Body of pancreas (tissue), 4 donors: ENCODE measurements around the gene SCYGR8. TPM values are rescaled to one million over a fixed set of nuclear protein-coding genes. Genes with fewer than 3 reads are reported as not detected.
"Not testable (repeated sequence)": the region's sequence is repeated elsewhere in the genome, so short reads cannot be mapped to it uniquely, and the experiment has no call there.

Experiments used
- ATAC-seq: fragments of 150-250 bp; one replicate; pipeline ENCODE4 v1.9.1; 2016
- DNase-seq, 4 donors: peaks; one replicate each; pipeline ENCODE4 v3.0.0-alpha.2; 2019
- H3K27ac ChIP-seq, 4 donors: fragments of 200-600 bp; sonication (generic); 1 replicate in 3 of 4; 2 replicates in 1 of 4; pipeline versions ENCODE4 v1.5.1 to v1.6.1; 2016 to 2019; ENCODE audit warnings: mild to moderate bottlenecking in 1 of 4, mixed read lengths in 1 of 4, moderate library complexity in 1 of 4
- H3K27me3 ChIP-seq, 2 donors: fragments of 200-600 bp; sonication (generic); one replicate each; pipeline ENCODE4 v1.6.0; 2016; ENCODE audit warnings: mild to moderate bottlenecking in 1 of 2
- H3K36me3 ChIP-seq, 2 donors: fragments of 200-600 bp; sonication (generic); replicated peaks in 1 of 2; 2 replicates each; pipeline ENCODE4 v1.5.1; 2016; ENCODE audit warnings: low read depth in 2 of 2; ENCODE audit not compliant: insufficient read depth in 1 of 2
- H3K4me1 ChIP-seq: fragments of 200-600 bp; sonication (generic); one replicate; pipeline ENCODE4 v1.6.0; 2016
- H3K4me3 ChIP-seq, 2 donors: fragments of 200-600 bp; sonication (generic); 1 replicate in 1 of 2; 2 replicates in 1 of 2; pipeline ENCODE4 v1.5.1; 2016 to 2019
- H3K9me3 ChIP-seq, 3 donors: fragments of 200-600 bp; sonication (generic); 1 replicate in 2 of 3; 2 replicates in 1 of 3; pipeline ENCODE4 v1.5.1; 2016
- POLR2A ChIP-seq, 3 donors: fragments of 450-650 bp; IDR thresholded peaks; one replicate each; pipeline ENCODE4 v1.6.1; 2016; ENCODE audit warnings: antibody characterized with exemption in 3 of 3, mild to moderate bottlenecking in 2 of 3
- WGBS, 2 donors: methylation state at CpG; one replicate each; pipeline ENCODE4 v1.1.5; 2017; 5-methylcytosine and 5-hydroxymethylcytosine counted together
- intact Hi-C: fragments of 100-400 bp; cut with DNase I; formaldehyde crosslinking; loops from one replicate; pipeline ENCODE4 v1.15.1; 2023
- total RNA-seq, 2 donors: library from RNA; depleted of rRNA; stranded (reverse); fragments of >200 nt; gene quantifications; one replicate each; pipeline ENCODE4 v1.1.0, GENCODE V29; 2016
- TF ChIP-seq, protein P1 (sequence below), 7 experiments: fragments of 450-650 bp in 4 of 7; fragments of 200-600 bp in 3 of 7; sonication (generic) in 3 of 7; IDR thresholded peaks; one replicate each; pipeline ENCODE4 v1.5.1; 2016 to 2019; ENCODE audit warnings: antibody characterized with exemption in 7 of 7

The SCYGR8 gene
- total RNA-seq, 2 donors from 2014 or later, result not detected

DNA sequence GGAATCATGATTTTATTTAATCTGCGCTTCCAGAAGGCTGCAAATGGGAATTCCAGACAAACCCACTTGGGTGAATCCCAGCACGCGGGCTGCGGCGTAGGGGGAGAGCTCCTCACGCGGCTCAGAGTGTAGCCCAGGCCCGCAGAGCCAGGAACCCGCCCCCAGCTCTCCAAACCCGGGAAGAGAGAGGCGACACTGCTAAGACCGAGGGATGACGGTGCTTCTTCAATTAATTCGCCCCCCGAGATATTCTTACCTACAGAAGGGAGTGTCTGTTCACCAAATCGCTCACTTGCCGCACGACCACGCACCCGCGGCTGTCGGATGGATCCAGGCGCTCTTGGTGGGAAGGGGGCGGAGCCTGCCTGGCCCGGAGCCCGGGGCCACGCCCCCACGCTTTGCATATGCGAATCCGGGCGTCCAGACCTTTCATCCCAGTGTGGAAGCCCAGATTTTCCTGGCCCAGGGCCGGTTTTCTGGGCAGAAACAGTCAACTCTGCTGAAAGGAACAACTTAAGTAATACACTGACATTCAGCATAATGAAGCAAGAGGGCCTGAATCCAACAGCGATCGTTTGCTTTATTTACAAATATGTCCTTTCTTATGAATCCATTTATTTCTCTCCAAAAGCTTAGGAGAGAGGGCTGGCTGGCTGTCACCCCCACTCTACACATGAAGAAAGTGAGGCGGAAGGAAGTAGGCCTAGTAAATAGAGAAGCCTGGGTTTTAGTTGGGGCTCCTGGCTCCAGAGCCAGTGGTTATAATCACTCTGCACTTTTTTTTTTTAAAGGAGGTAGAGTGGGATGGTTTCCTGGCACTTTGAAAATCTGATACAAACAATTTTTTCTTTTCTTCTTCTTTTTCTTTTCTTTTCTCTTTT is 27.8 kb upstream of the SCYGR8 start, which contains the start of gene SLC19A3:
Gene SLC19A3, minus strand, starts transcription at position 342 of the 881 bp plus-strand sequence. CDS start 15,710 bp downstream, outside the sequence.
- WGBS, 2 donors, result 6 to 15% methylated on average over 7 to 34 of the region's 35 CpGs

DNA sequence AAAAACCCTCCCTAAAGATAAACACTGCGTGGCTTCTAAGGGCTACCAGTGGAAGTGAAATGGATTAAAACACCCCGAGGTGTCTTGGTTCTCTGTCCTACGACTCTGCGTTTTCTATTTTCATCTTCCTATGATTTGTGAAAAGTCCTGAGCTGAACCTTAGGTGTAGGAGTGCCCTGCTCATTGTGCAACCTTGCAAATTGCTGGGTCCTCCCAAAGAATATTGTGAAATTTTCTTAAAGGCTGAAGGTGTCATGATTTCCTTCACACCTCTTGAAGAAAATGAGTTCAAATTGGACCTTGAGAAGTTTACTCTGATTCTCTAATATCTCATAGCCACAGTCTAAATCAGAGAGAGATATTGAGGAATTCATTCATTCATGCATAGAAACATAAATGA is 26.1 kb upstream of the SCYGR8 start:
- Histone ChIP-seq H3K27me3 (no peaks in the 10 kb centered on the region), H3K4me1 (peaks cover 14% of the 10 kb centered on the region), H3K27ac (no peak overlapping the region), H3K4me3 (no peak overlapping the region), H3K9me3 (no peaks in the 10 kb centered on the region), H3K36me3 (no peaks in the 10 kb centered on the region)
- TF ChIP-seq, protein P1, sequence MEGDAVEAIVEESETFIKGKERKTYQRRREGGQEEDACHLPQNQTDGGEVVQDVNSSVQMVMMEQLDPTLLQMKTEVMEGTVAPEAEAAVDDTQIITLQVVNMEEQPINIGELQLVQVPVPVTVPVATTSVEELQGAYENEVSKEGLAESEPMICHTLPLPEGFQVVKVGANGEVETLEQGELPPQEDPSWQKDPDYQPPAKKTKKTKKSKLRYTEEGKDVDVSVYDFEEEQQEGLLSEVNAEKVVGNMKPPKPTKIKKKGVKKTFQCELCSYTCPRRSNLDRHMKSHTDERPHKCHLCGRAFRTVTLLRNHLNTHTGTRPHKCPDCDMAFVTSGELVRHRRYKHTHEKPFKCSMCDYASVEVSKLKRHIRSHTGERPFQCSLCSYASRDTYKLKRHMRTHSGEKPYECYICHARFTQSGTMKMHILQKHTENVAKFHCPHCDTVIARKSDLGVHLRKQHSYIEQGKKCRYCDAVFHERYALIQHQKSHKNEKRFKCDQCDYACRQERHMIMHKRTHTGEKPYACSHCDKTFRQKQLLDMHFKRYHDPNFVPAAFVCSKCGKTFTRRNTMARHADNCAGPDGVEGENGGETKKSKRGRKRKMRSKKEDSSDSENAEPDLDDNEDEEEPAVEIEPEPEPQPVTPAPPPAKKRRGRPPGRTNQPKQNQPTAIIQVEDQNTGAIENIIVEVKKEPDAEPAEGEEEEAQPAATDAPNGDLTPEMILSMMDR (IDR thresholded peaks at IDR 0.05), result no peak
- 80 to 87% methylated on average over 4 of the region's 4 CpGs for WGBS, 2 donors
- ATAC-seq, result no peak
- DNase-seq, result no peak
- intact Hi-C loops, result no loop called here

More for the DNA sequence above, 27.8 kb upstream of the SCYGR8 start, which contains the start of gene SLC19A3:
- peak; percentile 72 to 90 (median 84) for DNase-seq
- Histone ChIP-seq H3K36me3 (no peaks in the 10 kb centered on the region), H3K4me1 (peaks cover 14% of the 10 kb centered on the region), H3K9me3 (no peaks in the 10 kb centered on the region), H3K27ac (peak within 1 kb of the TSS in 3 of 4 donors; percentile 45 to 68 (median 54)), H3K27me3 (no peaks in the 10 kb centered on the region), H3K4me3 (peak within 1 kb of the TSS in 1 of 2 donors; percentile 15)
- peak; percentile 84 for ATAC-seq
- intact Hi-C loops, result no loop called here
- TF ChIP-seq POLR2A (IDR thresholded peaks at IDR 0.05), result no peak
- TF ChIP-seq, protein P1 (IDR thresholded peaks at IDR 0.05), result no peak

DNA sequence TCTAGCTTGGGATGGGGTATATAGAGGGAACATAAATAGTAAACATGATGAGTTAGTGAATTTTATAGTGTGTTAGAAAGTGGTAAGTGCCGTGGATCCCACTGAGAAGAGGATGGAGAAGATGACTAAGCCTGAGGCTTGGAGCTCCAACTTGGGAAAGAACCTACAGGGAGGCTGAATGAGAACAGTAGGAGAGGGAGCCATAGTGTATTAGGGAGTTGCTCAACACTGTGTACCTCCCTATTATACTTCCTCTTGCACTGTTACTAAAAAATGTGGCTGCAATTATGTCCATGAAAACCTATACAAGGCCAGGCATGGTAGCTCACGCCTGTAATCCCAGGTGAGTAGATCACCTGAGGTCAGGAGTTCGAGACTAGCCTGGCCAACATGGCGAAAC is 25.0 kb upstream of the SCYGR8 start:
- no peak overlapping the region for H3K27ac ChIP-seq
- H3K4me1 ChIP-seq, result peaks cover 14% of the 10 kb centered on the region
- H3K36me3 ChIP-seq, result no peaks in the 10 kb centered on the region
- H3K4me3 ChIP-seq, result no peak overlapping the region
- DNase-seq, result no peak
- H3K27me3 ChIP-seq, result no peaks in the 10 kb centered on the region
- no peak for TF ChIP-seq POLR2A (IDR thresholded peaks at IDR 0.05)
- TF ChIP-seq, protein P1 (IDR thresholded peaks at IDR 0.05), result no peak
- ATAC-seq, result no peak
- no peaks in the 10 kb centered on the region for H3K9me3 ChIP-seq
- intact Hi-C loops, result no loop called here
- 77 to 86% methylated on average over 4 of the region's 4 CpGs for WGBS, 2 donors

DNA sequence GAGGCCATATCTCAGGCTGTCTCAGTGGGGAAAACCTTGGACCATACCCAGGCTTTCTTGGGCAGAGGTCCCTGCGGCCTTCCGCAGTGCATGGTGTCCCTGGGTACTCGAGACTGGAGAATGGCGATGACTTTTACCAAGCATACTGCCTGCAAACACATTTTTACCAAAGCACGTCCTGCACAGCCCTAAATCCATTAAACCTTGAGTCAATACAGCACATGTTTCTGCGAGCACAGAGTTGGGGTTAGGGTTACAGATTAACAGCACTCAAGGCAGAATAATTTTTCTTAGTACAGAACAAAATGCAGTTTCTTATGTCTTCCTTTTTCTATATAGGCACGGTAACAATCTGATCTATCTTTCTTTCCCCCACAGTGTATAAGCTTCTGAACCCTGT is 22.9 kb upstream of the SCYGR8 start:
- intact Hi-C loops, ATAC-seq, H3K27me3 ChIP-seq, DNase-seq, H3K36me3 ChIP-seq, H3K9me3 ChIP-seq, H3K4me1 ChIP-seq, H3K4me3 ChIP-seq, H3K27ac ChIP-seq: not testable (repeated sequence)
- WGBS, 2 donors, result 34 to 35% methylated on average over 7 of the region's 7 CpGs

DNA sequence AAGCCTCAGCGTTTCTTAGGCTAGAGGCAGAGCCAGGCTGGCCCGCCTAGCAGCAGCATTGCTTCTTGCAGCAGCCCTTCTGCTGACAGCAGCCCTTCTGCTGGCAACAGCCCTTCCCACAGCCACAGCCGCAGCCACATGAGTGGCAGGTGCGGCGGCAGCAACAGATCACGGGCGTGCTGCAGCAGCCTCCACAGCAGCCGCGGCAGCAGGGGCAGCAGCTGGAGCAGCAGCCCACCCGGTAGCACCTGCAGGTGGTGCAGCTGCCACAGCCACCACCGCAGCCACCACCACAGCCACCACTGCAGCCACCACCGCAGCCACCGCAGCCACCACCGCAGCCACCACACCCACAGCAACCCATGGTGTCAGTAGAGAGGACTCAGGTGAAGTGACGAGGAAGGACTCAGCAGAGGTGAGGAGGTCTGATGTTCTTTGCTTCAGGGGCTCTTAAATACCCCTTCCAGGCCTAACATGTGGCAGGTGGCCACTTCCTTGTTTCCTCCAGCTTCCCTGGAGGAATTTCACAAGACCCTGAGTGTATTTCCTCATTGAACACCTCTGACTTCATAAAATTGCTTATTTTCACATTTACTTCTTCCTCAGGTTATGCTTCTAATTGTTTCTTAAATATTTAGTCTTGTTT is 21.2 kb upstream of the SCYGR8 start, which contains the start of gene SCYGR6:
Gene SCYGR6, minus strand, starts transcription at position 364 of the 646 bp plus-strand sequence. Its CDS starts 0 bp downstream, at position 364.
- no peaks in the 10 kb centered on the region for H3K4me1 ChIP-seq
- WGBS, 2 donors, result 77 to 86% methylated on average over 6 to 15 of the region's 15 CpGs
- ATAC-seq, result no peak
- no peak within 1 kb of the TSS for H3K4me3 ChIP-seq
- no peaks in the 10 kb centered on the region for H3K27me3 ChIP-seq
- no peak for TF ChIP-seq POLR2A (IDR thresholded peaks at IDR 0.05)
- TF ChIP-seq, protein P1 (IDR thresholded peaks at IDR 0.05), result no peak
- H3K9me3 ChIP-seq, result no peaks in the 10 kb centered on the region
- no peak within 1 kb of the TSS for H3K27ac ChIP-seq
- intact Hi-C loops, result no loop called here
- no peaks in the 10 kb centered on the region for H3K36me3 ChIP-seq
- no peak for DNase-seq
